CD4-positive, alpha-beta memory T cell (primary cell): ENCODE results near the gene GPC4. TPM values are rescaled to one million over a fixed set of nuclear protein-coding genes. Genes with fewer than 3 reads are reported as not detected.

Experiments
- CTCF ChIA-PET: fragments of 350-600 bp; sonication (Branson Sonifier 250); formaldehyde crosslinking; loops from one replicate; lab custom pipeline; 2021; ENCODE audit warnings: inconsistent platforms; ENCODE audit not compliant: partially characterized antibody; lab: Charles Lee
- POLR2A ChIA-PET: fragments of 350-600 bp; sonication (Branson Sonifier 250); formaldehyde crosslinking; loops from one replicate; lab custom pipeline; 2021; ENCODE audit not compliant: partially characterized antibody; lab: Charles Lee
- DNase-seq, 5 donors: peaks; one replicate each; pipeline versions ENCODE4 v3.0.0 to v3.0.0-alpha.2; 2020 to 2022; ENCODE audit warnings: mixed read lengths in 1 of 5
- H3K27ac ChIP-seq: one replicate; pipeline ENCODE4 v1.7.0; 2013; ENCODE audit warnings: low read depth, low read length
- H3K27me3 ChIP-seq: 2 replicates; pipeline ENCODE4 v1.7.0; 2013; ENCODE audit warnings: mild to moderate bottlenecking, low read length, moderate library complexity; ENCODE audit not compliant: insufficient read depth
- H3K36me3 ChIP-seq: 2 replicates; pipeline ENCODE4 v1.7.0; 2013; ENCODE audit warnings: mild to moderate bottlenecking, low read length, moderate library complexity; ENCODE audit not compliant: insufficient read depth
- H3K4me1 ChIP-seq: 2 replicates; pipeline ENCODE4 v1.7.0; 2013; ENCODE audit warnings: mild to moderate bottlenecking, low read length, moderate library complexity; ENCODE audit not compliant: insufficient read depth
- H3K4me3 ChIP-seq, 2 donors: one replicate each; pipeline ENCODE4 v1.7.0; 2013; ENCODE audit warnings: low read length in 2 of 2, mild to moderate bottlenecking in 1 of 2
- H3K9me3 ChIP-seq, 2 donors: one replicate each; pipeline ENCODE4 v1.7.0; 2013; ENCODE audit warnings: low read length in 2 of 2, control low read depth in 1 of 2; ENCODE audit not compliant: control insufficient read depth in 1 of 2
- H3K27ac Mint-ChIP-seq, 7 donors: one replicate each; pipeline ENCODE4 v1.8.0; 2020 to 2021; ENCODE audit warnings: mixed read lengths in 7 of 7, mild to moderate bottlenecking in 6 of 7, inconsistent platforms in 3 of 7, moderate library complexity in 3 of 7
- H3K27me3 Mint-ChIP-seq, 2 donors: one replicate each; pipeline ENCODE4 v1.8.0; 2020 to 2021; ENCODE audit warnings: mixed read lengths in 2 of 2
- H3K36me3 Mint-ChIP-seq, 2 donors: one replicate each; pipeline ENCODE4 v1.8.0; 2020 to 2021; ENCODE audit warnings: mixed read lengths in 2 of 2, inconsistent platforms in 1 of 2, mild to moderate bottlenecking in 1 of 2
- H3K4me1 Mint-ChIP-seq, 4 donors: one replicate each; pipeline ENCODE4 v1.8.0; 2020 to 2021; ENCODE audit warnings: mixed read lengths in 4 of 4, mild to moderate bottlenecking in 1 of 4
- H3K4me3 Mint-ChIP-seq, 8 donors: one replicate each; pipeline ENCODE4 v1.8.0; 2020 to 2021; ENCODE audit warnings: mixed read lengths in 8 of 8, mild to moderate bottlenecking in 7 of 8, moderate library complexity in 6 of 8, inconsistent platforms in 3 of 8
- H3K9me3 Mint-ChIP-seq, 8 donors: one replicate each; pipeline ENCODE4 v1.8.0; 2020 to 2021; ENCODE audit warnings: mixed read lengths in 8 of 8, mild to moderate bottlenecking in 5 of 8, inconsistent platforms in 3 of 8, moderate library complexity in 1 of 8
- intact Hi-C: fragments of 100-400 bp; cut with micrococcal nuclease; formaldehyde crosslinking; loops from one replicate; pipeline ENCODE4 v1.15.1; 2023
- polyA plus RNA-seq, 2 donors: library from polyadenylated mRNA; unstranded; fragments of 300-500 nt; fragmentation: Illumina TruSeq; gene quantifications; one replicate each; pipeline ENCODE4 v1.2.3, GENCODE V29; 2021
- total RNA-seq, 2 experiments: library from RNA; stranded (reverse); gene quantifications; one replicate each; pipeline ENCODE4 v1.2.3, GENCODE V29; 2021

Gene GPC4
- total and polyA plus RNA-seq, 4 experiments from 2014 or later, result not detected

GRCh38 chrX:133337250-133337649 lies 78.0 kb downstream of the GPC4 start:
- no peaks in the 10 kb centered on the region for H3K36me3 Mint-ChIP-seq
- intact Hi-C loops, result no loop called here
- H3K27ac Mint-ChIP-seq, result no peak overlapping the region

GRCh38 chrX:133335027-133335426 lies 80.3 kb downstream of the GPC4 start:
- CTCF ChIA-PET, result interaction anchor here (1.4 kb wide), 1 partner anchor 9 kb away, joined by 5 read pairs; no protein-coding TSS in a partner anchor
- H3K27me3 ChIP-seq, result no peaks in the 10 kb centered on the region
- Mint-ChIP-seq H3K9me3 (no peaks in the 10 kb centered on the region), H3K4me1 (no peaks in the 10 kb centered on the region), H3K4me3 (no peak overlapping the region), H3K27ac (no peak overlapping the region), H3K36me3 (no peaks in the 10 kb centered on the region), H3K27me3 (no peaks in the 10 kb centered on the region)
- DNase-seq, result peak in 2 of 5 donors; percentile 4 to 5
- H3K4me3 ChIP-seq, result no peak overlapping the region
- POLR2A ChIA-PET, result no interaction called here
- no peaks in the 10 kb centered on the region for H3K4me1 ChIP-seq
- no peaks in the 10 kb centered on the region for H3K36me3 ChIP-seq
- no peaks in the 10 kb centered on the region for H3K9me3 ChIP-seq
- no peak overlapping the region for H3K27ac ChIP-seq
- intact Hi-C loops, result no loop called here

More at GRCh38 chrX:133337250-133337649, 78.0 kb downstream of the GPC4 start:
- H3K9me3 ChIP-seq, result no peaks in the 10 kb centered on the region
- no peak overlapping the region for H3K27ac ChIP-seq
- CTCF ChIA-PET, result no interaction called here
- Mint-ChIP-seq H3K27me3 (no peaks in the 10 kb centered on the region), H3K4me1 (no peaks in the 10 kb centered on the region), H3K9me3 (no peaks in the 10 kb centered on the region), H3K4me3 (no peak overlapping the region)
- H3K4me3 ChIP-seq, result no peak overlapping the region
- DNase-seq, result no peak
- POLR2A ChIA-PET, result no interaction called here
- no peaks in the 10 kb centered on the region for H3K4me1 ChIP-seq
- H3K36me3 ChIP-seq, result no peaks in the 10 kb centered on the region
- H3K27me3 ChIP-seq, result no peaks in the 10 kb centered on the region

- Histone ChIP-seq H3K27ac (no peak overlapping the region), H3K4me3 (no peak overlapping the region), H3K27me3 (no peaks in the 10 kb centered on the region), H3K4me1 (no peaks in the 10 kb centered on the region), H3K36me3 (no peaks in the 10 kb centered on the region), H3K9me3 (no peaks in the 10 kb centered on the region)
- H3K4me3 Mint-ChIP-seq, result no peak overlapping the region
- no peaks in the 10 kb centered on the region for H3K36me3 Mint-ChIP-seq
- H3K27ac Mint-ChIP-seq, result no peak overlapping the region
- DNase-seq, result no peak
- no peaks in the 10 kb centered on the region for H3K9me3 Mint-ChIP-seq
- intact Hi-C loops, result no loop called here
- POLR2A ChIA-PET, result no interaction called here
- no peaks in the 10 kb centered on the region for H3K4me1 Mint-ChIP-seq
- CTCF ChIA-PET, result no interaction called here
- no peaks in the 10 kb centered on the region for H3K27me3 Mint-ChIP-seq
These were observed 82.0 kb downstream of the GPC4 start for GRCh38 chrX:133333154-133333750.

- Mint-ChIP-seq H3K4me1 (no peaks in the 10 kb centered on the region), H3K9me3 (no peaks in the 10 kb centered on the region), H3K27ac (no peak overlapping the region), H3K27me3 (no peaks in the 10 kb centered on the region), H3K4me3 (no peak overlapping the region), H3K36me3 (no peaks in the 10 kb centered on the region)
- no peak for DNase-seq
- Histone ChIP-seq H3K4me3 (no peak overlapping the region), H3K27me3 (no peaks in the 10 kb centered on the region), H3K4me1 (no peaks in the 10 kb centered on the region), H3K27ac (no peak overlapping the region), H3K9me3 (no peaks in the 10 kb centered on the region), H3K36me3 (no peaks in the 10 kb centered on the region)
- ChIA-PET POLR2A (no interaction called here), CTCF (no interaction called here)
- intact Hi-C loops, result no loop called here
These were observed 82.6 kb downstream of the GPC4 start for GRCh38 chrX:133332737-133333136.

GRCh38 chrX:133330956-133331355 lies 84.3 kb downstream of the GPC4 start:
- no peaks in the 10 kb centered on the region for H3K4me1 ChIP-seq
- no peaks in the 10 kb centered on the region for H3K27me3 ChIP-seq
- POLR2A ChIA-PET, result no interaction called here
- H3K36me3 ChIP-seq, result no peaks in the 10 kb centered on the region
- intact Hi-C loops, result no loop called here
- no peaks in the 10 kb centered on the region for H3K9me3 ChIP-seq
- no peak overlapping the region for H3K27ac Mint-ChIP-seq
- H3K4me3 Mint-ChIP-seq, result no peak overlapping the region
- H3K27ac ChIP-seq, result no peak overlapping the region
- CTCF ChIA-PET, result no interaction called here
- H3K27me3 Mint-ChIP-seq, result no peaks in the 10 kb centered on the region
- no peaks in the 10 kb centered on the region for H3K9me3 Mint-ChIP-seq
- no peak for DNase-seq
- no peaks in the 10 kb centered on the region for H3K36me3 Mint-ChIP-seq
- no peaks in the 10 kb centered on the region for H3K4me1 Mint-ChIP-seq
- H3K4me3 ChIP-seq, result no peak overlapping the region

GRCh38 chrX:133325422-133325821 lies 89.9 kb downstream of the GPC4 start:
- Histone ChIP-seq H3K27ac (no peak overlapping the region), H3K9me3 (no peaks in the 10 kb centered on the region), H3K4me3 (no peak overlapping the region), H3K4me1 (no peaks in the 10 kb centered on the region), H3K27me3 (no peaks in the 10 kb centered on the region), H3K36me3 (no peaks in the 10 kb centered on the region)
- Mint-ChIP-seq H3K4me1 (no peaks in the 10 kb centered on the region), H3K27me3 (peaks cover 0 to 3% of the 10 kb centered on the region in 2 donors), H3K4me3 (no peak overlapping the region), H3K9me3 (no peaks in the 10 kb centered on the region), H3K36me3 (no peaks in the 10 kb centered on the region), H3K27ac (no peak overlapping the region)
- DNase-seq, result no peak
- CTCF ChIA-PET, result interaction anchor here (1.6 kb wide), 1 partner anchor 9 kb away, joined by 5 read pairs; no protein-coding TSS in a partner anchor
- intact Hi-C loops, result no loop called here
- POLR2A ChIA-PET, result no interaction called here

GRCh38 chrX:133323431-133323830 lies 91.9 kb downstream of the GPC4 start:
- Histone ChIP-seq H3K4me3 (no peak overlapping the region), H3K36me3 (no peaks in the 10 kb centered on the region), H3K9me3 (no peaks in the 10 kb centered on the region), H3K4me1 (no peaks in the 10 kb centered on the region), H3K27me3 (no peaks in the 10 kb centered on the region), H3K27ac (no peak overlapping the region)
- CTCF ChIA-PET, result no interaction called here
- Mint-ChIP-seq H3K36me3 (no peaks in the 10 kb centered on the region), H3K27me3 (peaks cover 0 to 3% of the 10 kb centered on the region in 2 donors), H3K27ac (no peak overlapping the region), H3K9me3 (no peaks in the 10 kb centered on the region), H3K4me1 (no peaks in the 10 kb centered on the region), H3K4me3 (no peak overlapping the region)
- POLR2A ChIA-PET, result no interaction called here
- no peak for DNase-seq
- intact Hi-C loops, result no loop called here
